BE2C (cell line): ENCODE data around the gene NOVA2.

ENCODE experiments used
- DNase-seq: peaks from one replicate; pipeline ENCODE4 v3.0.0-alpha.2; 2020
- H3K27me3 ChIP-seq: fragments of 250-450 bp; sonication (Bioruptor Pico); 2 replicates; pipeline ENCODE4 v1.5.1; 2020; ENCODE audit warnings: mild to moderate bottlenecking
- H3K36me3 ChIP-seq: fragments of 250-450 bp; sonication (Bioruptor Pico); 2 replicates; pipeline ENCODE4 v1.5.1; 2020; ENCODE audit warnings: mild to moderate bottlenecking
- H3K4me1 ChIP-seq: fragments of 250-450 bp; sonication (Bioruptor Pico); 2 replicates; pipeline ENCODE4 v1.5.1; 2020
- H3K4me3 ChIP-seq: 2 replicates; pipeline ENCODE4 v1.5.1; 2011; ENCODE audit warnings: low read depth, low read length
- H3K9me3 ChIP-seq: fragments of 250-450 bp; sonication (Bioruptor Pico); 2 replicates; pipeline ENCODE4 v1.5.1; 2020
- TF ChIP-seq, protein P1 (sequence below): IDR thresholded peaks from 2 replicates; pipeline ENCODE4 v1.5.1; 2012; ENCODE audit warnings: mild to moderate bottlenecking, low read depth, low read length

Gene NOVA2

DNA sequence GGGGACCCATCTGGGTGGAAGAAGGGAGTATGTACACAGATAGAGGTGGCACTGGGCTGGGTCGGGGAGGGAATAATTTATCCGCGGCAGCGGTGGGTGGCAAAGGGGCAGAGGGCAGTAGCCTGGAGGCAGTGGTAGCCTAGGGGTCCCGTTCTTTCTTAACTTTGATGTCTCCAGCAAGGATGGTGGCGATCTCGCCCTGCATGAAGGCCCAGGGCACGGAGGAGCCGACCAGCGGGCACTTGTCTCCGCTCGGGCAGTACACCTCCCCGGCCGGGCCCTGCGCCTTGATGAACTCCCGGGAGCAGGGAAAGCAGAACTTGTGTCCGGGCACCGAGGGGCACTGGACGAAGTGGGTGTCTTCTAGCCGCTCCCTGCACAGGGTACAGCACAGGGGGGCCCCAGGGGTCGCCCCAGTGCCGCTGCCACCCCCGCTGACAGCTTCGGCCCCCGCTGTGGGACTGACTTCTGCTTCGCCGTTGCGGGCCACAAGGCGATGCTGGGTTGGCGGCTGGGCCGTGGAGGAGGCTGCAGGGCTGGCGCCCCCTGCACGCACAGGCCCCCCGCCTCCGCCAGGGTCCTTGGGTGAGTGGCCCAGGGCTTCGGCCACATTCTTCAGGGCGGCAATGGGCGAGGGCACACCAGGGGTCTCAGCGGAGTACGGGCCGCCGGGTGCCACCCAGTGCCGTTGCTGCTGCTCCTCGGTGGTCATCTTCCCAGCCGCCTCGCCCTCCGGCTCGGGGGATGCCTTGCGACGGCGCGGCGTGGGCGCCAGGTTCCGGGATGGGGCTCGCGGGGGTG, 89.6 kb downstream of the NOVA2 start:
- no peak for DNase-seq
- TF ChIP-seq, protein P1, sequence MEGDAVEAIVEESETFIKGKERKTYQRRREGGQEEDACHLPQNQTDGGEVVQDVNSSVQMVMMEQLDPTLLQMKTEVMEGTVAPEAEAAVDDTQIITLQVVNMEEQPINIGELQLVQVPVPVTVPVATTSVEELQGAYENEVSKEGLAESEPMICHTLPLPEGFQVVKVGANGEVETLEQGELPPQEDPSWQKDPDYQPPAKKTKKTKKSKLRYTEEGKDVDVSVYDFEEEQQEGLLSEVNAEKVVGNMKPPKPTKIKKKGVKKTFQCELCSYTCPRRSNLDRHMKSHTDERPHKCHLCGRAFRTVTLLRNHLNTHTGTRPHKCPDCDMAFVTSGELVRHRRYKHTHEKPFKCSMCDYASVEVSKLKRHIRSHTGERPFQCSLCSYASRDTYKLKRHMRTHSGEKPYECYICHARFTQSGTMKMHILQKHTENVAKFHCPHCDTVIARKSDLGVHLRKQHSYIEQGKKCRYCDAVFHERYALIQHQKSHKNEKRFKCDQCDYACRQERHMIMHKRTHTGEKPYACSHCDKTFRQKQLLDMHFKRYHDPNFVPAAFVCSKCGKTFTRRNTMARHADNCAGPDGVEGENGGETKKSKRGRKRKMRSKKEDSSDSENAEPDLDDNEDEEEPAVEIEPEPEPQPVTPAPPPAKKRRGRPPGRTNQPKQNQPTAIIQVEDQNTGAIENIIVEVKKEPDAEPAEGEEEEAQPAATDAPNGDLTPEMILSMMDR = no peak
- no peak overlapping the region for H3K4me3 ChIP-seq
- peaks cover 8% of the 10 kb centered on the region for H3K36me3 ChIP-seq
- no peaks in the 10 kb centered on the region for H3K27me3 ChIP-seq
- H3K9me3 ChIP-seq = no peaks in the 10 kb centered on the region
- no peaks in the 10 kb centered on the region for H3K4me1 ChIP-seq
